WTC11 (cell line): ENCODE measurements around the gene MGAT5B. TPM values are rescaled to one million over a fixed set of nuclear protein-coding genes. Genes with fewer than 3 reads are reported as not detected.

Source experiments
- ATAC-seq: fragments of 200-7000 bp; cut with Tn5 transposase; 2 replicates; pipeline ENCODE4 v1.10.0; 2021; ENCODE audit warnings: mild to moderate bottlenecking, moderate library complexity
- CTCF ChIA-PET: fragments of 300-600 bp; sonication (Branson Sonifier 250); formaldehyde crosslinking; loops from one replicate; lab custom pipeline; 2021; ENCODE audit warnings: antibody characterized with exemption; lab: Charles Lee
- POLR2A ChIA-PET: fragments of 350-600 bp; sonication (Branson Sonifier 250); formaldehyde crosslinking; loops from one replicate; lab custom pipeline; 2021; ENCODE audit warnings: antibody characterized with exemption; lab: Charles Lee
- DNase-seq: peaks from one replicate; pipeline ENCODE4 v3.0.0; 2021; ENCODE audit warnings: low spot score
- H3K27ac Mint-ChIP-seq: 2 replicates; pipeline ENCODE4 v1.8.0; 2021; ENCODE audit warnings: mixed read lengths
- H3K27me3 Mint-ChIP-seq: 2 replicates; pipeline ENCODE4 v1.8.0; 2021; ENCODE audit warnings: low read depth, mild to moderate bottlenecking, moderate library complexity, mixed read lengths
- H3K36me3 Mint-ChIP-seq: 2 replicates; pipeline ENCODE4 v1.8.0; 2021; ENCODE audit warnings: mixed read lengths
- H3K4me1 Mint-ChIP-seq: 2 replicates; pipeline ENCODE4 v1.8.0; 2022; ENCODE audit warnings: mixed read lengths
- H3K4me3 Mint-ChIP-seq: 2 replicates; pipeline ENCODE4 v1.8.0; 2021; ENCODE audit warnings: mild to moderate bottlenecking, moderate library complexity, mixed read lengths
- H3K9me3 Mint-ChIP-seq: 2 replicates; pipeline ENCODE4 v1.8.0; 2021; ENCODE audit warnings: mixed read lengths
- ATF2 ChIP-seq: sonication (generic); formaldehyde crosslinking; IDR thresholded peaks from 2 replicates; pipeline ENCODE4 v1.8.1; 2022; ENCODE audit warnings: low read depth, missing genetic modification reagents, borderline replicate concordance
- ATF3 ChIP-seq: sonication (generic); formaldehyde crosslinking; conservative IDR thresholded peaks from 2 replicates; pipeline ENCODE4 v1.8.1; 2022; ENCODE audit warnings: mild to moderate bottlenecking, missing genetic modification reagents
- CREM ChIP-seq: sonication (generic); formaldehyde crosslinking; IDR thresholded peaks from 2 replicates; pipeline ENCODE4 v1.8.1; 2022; ENCODE audit warnings: mild to moderate bottlenecking, missing genetic modification reagents, moderate library complexity
- EMX1 ChIP-seq: fragments of 250-450 bp; sonication (Bioruptor Pico); IDR thresholded peaks from 2 replicates; pipeline ENCODE4 v1.8.0; 2021; ENCODE audit warnings: mild to moderate bottlenecking
- NR2C2 ChIP-seq: sonication (generic); formaldehyde crosslinking; IDR thresholded peaks from 2 replicates; pipeline ENCODE4 v1.8.0; 2022; ENCODE audit warnings: mild to moderate bottlenecking, missing genetic modification reagents
- PRDM15 ChIP-seq: sonication (generic); formaldehyde crosslinking; IDR thresholded peaks from 2 replicates; pipeline ENCODE4 v1.8.0; 2022; ENCODE audit warnings: missing genetic modification reagents
- TEAD1 ChIP-seq: sonication (generic); formaldehyde crosslinking; IDR thresholded peaks from 2 replicates; pipeline ENCODE4 v1.8.0; 2022; ENCODE audit warnings: mild to moderate bottlenecking, missing genetic modification reagents
- TP53 ChIP-seq: sonication (generic); formaldehyde crosslinking; IDR thresholded peaks from 2 replicates; pipeline ENCODE4 v1.8.1; 2023; ENCODE audit warnings: mild to moderate bottlenecking, missing genetic modification reagents
- USF1 ChIP-seq: sonication (generic); formaldehyde crosslinking; IDR thresholded peaks from 2 replicates; pipeline ENCODE4 v1.8.0; 2022; ENCODE audit warnings: mild to moderate bottlenecking, missing genetic modification reagents
- ZNF219 ChIP-seq: sonication (generic); formaldehyde crosslinking; IDR thresholded peaks from 2 replicates; pipeline ENCODE4 v1.8.0; 2023; ENCODE audit warnings: missing genetic modification reagents, mild to moderate bottlenecking, borderline replicate concordance
- ZNF396 ChIP-seq: fragments of 250-450 bp; sonication (Bioruptor Pico); IDR thresholded peaks from 2 replicates; pipeline ENCODE4 v1.8.0; 2021; ENCODE audit warnings: mild to moderate bottlenecking, moderate library complexity, borderline replicate concordance
- ZNF416 ChIP-seq: fragments of 250-450 bp; sonication (Bioruptor Pico); IDR thresholded peaks from 2 replicates; pipeline ENCODE4 v1.9.0; 2021; ENCODE audit warnings: mild to moderate bottlenecking, inconsistent platforms
- ZNF425 ChIP-seq: fragments of 250-450 bp; sonication (Bioruptor Pico); conservative IDR thresholded peaks from 2 replicates; pipeline ENCODE4 v1.9.0; 2021; ENCODE audit warnings: mild to moderate bottlenecking
- ZNF512 ChIP-seq: sonication (generic); formaldehyde crosslinking; IDR thresholded peaks from 2 replicates; pipeline ENCODE4 v1.8.1; 2022; ENCODE audit warnings: missing genetic modification reagents, borderline replicate concordance
- ZNF671 ChIP-seq: fragments of 250-450 bp; sonication (Bioruptor Pico); IDR thresholded peaks from 2 replicates; pipeline ENCODE4 v1.8.0; 2021; ENCODE audit warnings: mild to moderate bottlenecking
- total RNA-seq: library from RNA; stranded (reverse); gene quantifications from 3 replicates; pipeline ENCODE4 v1.2.3, GENCODE V29; 2021
- TF ChIP-seq, protein P1 (sequence below): fragments of 250-450 bp; sonication (Bioruptor Pico); IDR thresholded peaks from 2 replicates; pipeline ENCODE4 v1.9.0; 2021; ENCODE audit warnings: mild to moderate bottlenecking
- TF ChIP-seq, protein P2 (sequence below): sonication (generic); formaldehyde crosslinking; IDR thresholded peaks from 2 replicates; pipeline ENCODE4 v1.8.1; 2023; ENCODE audit warnings: mild to moderate bottlenecking, moderate library complexity, missing genetic modification reagents

The MGAT5B gene
- total RNA-seq, 1 experiment from 2014 or later = 11.6 TPM

DNA sequence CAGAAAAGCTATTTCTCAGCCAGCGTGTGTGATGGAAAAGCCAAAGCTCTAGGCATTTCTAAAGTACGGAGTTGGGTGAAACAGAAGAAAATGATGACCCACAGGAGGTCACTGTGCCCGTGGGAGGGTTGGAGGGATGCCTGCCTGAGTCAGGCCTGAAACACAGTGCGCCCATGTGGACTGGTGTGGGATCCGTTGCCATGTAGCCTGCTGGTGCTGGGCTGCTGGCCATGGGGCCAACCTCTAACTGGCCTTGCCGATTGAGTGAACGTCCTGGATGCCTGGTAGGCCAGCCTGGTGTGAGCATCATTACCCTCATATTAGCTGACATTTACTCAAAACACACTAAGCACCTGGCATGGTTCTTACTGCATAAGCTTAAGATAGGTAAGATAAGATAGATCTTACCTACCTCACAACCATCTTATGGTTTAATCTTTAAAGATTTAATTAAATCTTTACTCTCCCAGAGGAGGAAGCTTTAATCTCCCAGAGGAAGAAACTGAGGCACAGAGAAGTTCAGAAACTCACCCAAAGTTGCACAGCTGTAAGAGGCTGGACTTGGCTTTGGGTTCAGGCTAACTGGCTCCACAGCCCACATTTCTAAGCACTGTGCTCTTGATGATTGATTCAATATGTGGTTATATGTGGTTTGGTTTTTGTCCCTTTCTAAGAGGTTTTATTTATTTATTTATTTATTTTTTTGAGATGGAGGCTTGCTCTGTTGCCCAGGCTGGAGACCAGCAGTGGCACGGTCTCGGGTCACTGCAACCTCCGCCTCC, 15.7 kb downstream of the MGAT5B start:
- H3K4me1 Mint-ChIP-seq = peaks cover 43% of the 10 kb centered on the region
- H3K27ac Mint-ChIP-seq = no peak overlapping the region
- DNase-seq (no peak), ATAC-seq (no peak)
- H3K4me3 Mint-ChIP-seq = no peak overlapping the region
- H3K36me3 Mint-ChIP-seq = no peaks in the 10 kb centered on the region
- H3K9me3 Mint-ChIP-seq = no peaks in the 10 kb centered on the region
- TF ChIP-seq EMX1 (CRISPR knock-in tag) = no peak
- TF ChIP-seq, protein P1, sequence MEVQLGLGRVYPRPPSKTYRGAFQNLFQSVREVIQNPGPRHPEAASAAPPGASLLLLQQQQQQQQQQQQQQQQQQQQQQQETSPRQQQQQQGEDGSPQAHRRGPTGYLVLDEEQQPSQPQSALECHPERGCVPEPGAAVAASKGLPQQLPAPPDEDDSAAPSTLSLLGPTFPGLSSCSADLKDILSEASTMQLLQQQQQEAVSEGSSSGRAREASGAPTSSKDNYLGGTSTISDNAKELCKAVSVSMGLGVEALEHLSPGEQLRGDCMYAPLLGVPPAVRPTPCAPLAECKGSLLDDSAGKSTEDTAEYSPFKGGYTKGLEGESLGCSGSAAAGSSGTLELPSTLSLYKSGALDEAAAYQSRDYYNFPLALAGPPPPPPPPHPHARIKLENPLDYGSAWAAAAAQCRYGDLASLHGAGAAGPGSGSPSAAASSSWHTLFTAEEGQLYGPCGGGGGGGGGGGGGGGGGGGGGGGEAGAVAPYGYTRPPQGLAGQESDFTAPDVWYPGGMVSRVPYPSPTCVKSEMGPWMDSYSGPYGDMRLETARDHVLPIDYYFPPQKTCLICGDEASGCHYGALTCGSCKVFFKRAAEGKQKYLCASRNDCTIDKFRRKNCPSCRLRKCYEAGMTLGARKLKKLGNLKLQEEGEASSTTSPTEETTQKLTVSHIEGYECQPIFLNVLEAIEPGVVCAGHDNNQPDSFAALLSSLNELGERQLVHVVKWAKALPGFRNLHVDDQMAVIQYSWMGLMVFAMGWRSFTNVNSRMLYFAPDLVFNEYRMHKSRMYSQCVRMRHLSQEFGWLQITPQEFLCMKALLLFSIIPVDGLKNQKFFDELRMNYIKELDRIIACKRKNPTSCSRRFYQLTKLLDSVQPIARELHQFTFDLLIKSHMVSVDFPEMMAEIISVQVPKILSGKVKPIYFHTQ = no peak
- no peak for TF ChIP-seq USF1
- TF ChIP-seq, protein P2, sequence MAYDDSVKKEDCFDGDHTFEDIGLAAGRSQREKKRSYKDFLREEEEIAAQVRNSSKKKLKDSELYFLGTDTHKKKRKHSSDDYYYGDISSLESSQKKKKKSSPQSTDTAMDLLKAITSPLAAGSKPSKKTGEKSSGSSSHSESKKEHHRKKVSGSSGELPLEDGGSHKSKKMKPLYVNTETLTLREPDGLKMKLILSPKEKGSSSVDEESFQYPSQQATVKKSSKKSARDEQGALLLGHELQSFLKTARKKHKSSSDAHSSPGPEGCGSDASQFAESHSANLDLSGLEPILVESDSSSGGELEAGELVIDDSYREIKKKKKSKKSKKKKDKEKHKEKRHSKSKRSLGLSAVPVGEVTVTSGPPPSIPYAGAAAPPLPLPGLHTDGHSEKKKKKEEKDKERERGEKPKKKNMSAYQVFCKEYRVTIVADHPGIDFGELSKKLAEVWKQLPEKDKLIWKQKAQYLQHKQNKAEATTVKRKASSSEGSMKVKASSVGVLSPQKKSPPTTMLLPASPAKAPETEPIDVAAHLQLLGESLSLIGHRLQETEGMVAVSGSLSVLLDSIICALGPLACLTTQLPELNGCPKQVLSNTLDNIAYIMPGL (CRISPR knock-in tag) = no peak
- TF ChIP-seq ZNF396 (CRISPR knock-in tag) = no peak
- no peak for TF ChIP-seq TEAD1 (CRISPR knock-in tag)
- no peak for TF ChIP-seq ZNF512 (CRISPR knock-in tag)
- TF ChIP-seq CREM (CRISPR knock-in tag) = no peak
- TF ChIP-seq ATF2 = no peak
- TF ChIP-seq ZNF219 (CRISPR knock-in tag) = no peak
- no peak for TF ChIP-seq ZNF416 (CRISPR knock-in tag)
- ChIA-PET POLR2A (no interaction called here), CTCF (interaction anchor here (0.5 to 2.8 kb wide), 2 partner anchors 16 to 83 kb away, joined by 4 to 18 read pairs; partner anchors contain the start of gene MGAT5B)
- H3K27me3 Mint-ChIP-seq = no peaks in the 10 kb centered on the region

- H3K27me3 Mint-ChIP-seq = no peaks in the 10 kb centered on the region
- DNase-seq (no peak), ATAC-seq (peak; percentile 54)
- H3K9me3 Mint-ChIP-seq = no peaks in the 10 kb centered on the region
- peak overlapping the region; percentile 30 for H3K4me3 Mint-ChIP-seq
- POLR2A ChIA-PET = interaction anchor here (0.6 kb wide), 1 partner anchor 157 kb away, joined by 3 read pairs; no protein-coding TSS in a partner anchor
- no peaks in the 10 kb centered on the region for H3K36me3 Mint-ChIP-seq
- H3K27ac Mint-ChIP-seq = peak overlapping the region; percentile 29
- CTCF ChIA-PET = interaction anchor here (0.6 to 2.8 kb wide), 11 partner anchors 15 to 329 kb away, joined by 3 to 18 read pairs (median 4); partner anchors contain the start of gene MGAT5B
- peaks cover 34% of the 10 kb centered on the region for H3K4me1 Mint-ChIP-seq
- TF ChIP-seq ATF3 (CRISPR knock-in tag) (no peak), ZNF671 (CRISPR knock-in tag) (no peak), ZNF425 (CRISPR knock-in tag) (no peak), NR2C2 (CRISPR knock-in tag) (no peak), PRDM15 (CRISPR knock-in tag) (no peak), ZNF416 (CRISPR knock-in tag) (no peak), TP53 (no peak)
Measured at GRCh38 chr17:76884995-76885893, 17.0 kb downstream of the MGAT5B start.
